HUES64 (cell line): Measurements from ENCODE around the gene PCA3.

Experiments
- H3K27ac ChIP-seq: 2 replicates; pipeline ENCODE4 v1.7.0; 2013; ENCODE audit warnings: low read depth, low read length, inconsistent platforms
- H3K27me3 ChIP-seq: 2 replicates; pipeline ENCODE4 v1.6.1; 2013; ENCODE audit warnings: mild to moderate bottlenecking, low read length; ENCODE audit not compliant: insufficient read depth
- H3K36me3 ChIP-seq: 2 replicates; pipeline ENCODE4 v1.6.1; 2013; ENCODE audit warnings: mild to moderate bottlenecking, low read length; ENCODE audit not compliant: insufficient read depth
- H3K4me1 ChIP-seq: 2 replicates; pipeline ENCODE4 v1.6.1; 2013; ENCODE audit warnings: mild to moderate bottlenecking, low read length, moderate library complexity; ENCODE audit not compliant: insufficient read depth
- H3K4me3 ChIP-seq: 2 replicates; pipeline ENCODE4 v1.5.1; 2013; ENCODE audit warnings: mild to moderate bottlenecking, low read length, moderate library complexity
- H3K9ac ChIP-seq: 2 replicates; pipeline ENCODE4 v1.6.1; 2013; ENCODE audit warnings: mild to moderate bottlenecking, low read depth, low read length
- H3K9me3 ChIP-seq: 2 replicates; pipeline ENCODE4 v1.6.1; 2013; ENCODE audit warnings: low read depth, low read length; ENCODE audit not compliant: insufficient read depth
- WGBS: fragments of 150-250, 120-280 bp; methylation state at CpG from one replicate; pipeline ENCODE4 v1.1.7; 2013; ENCODE audit warnings: missing lambda C conversion rate; 5-methylcytosine and 5-hydroxymethylcytosine counted together

Gene PCA3

GRCh38 chr9:76827296-76828080, 63.2 kb downstream of the PCA3 start:
- H3K4me3 ChIP-seq = no peak overlapping the region
- H3K27me3 ChIP-seq = no peaks in the 10 kb centered on the region
- no peaks in the 10 kb centered on the region for H3K9me3 ChIP-seq
- WGBS = 89% methylated on average over 8 of the region's 9 CpGs
- H3K4me1 ChIP-seq = no peaks in the 10 kb centered on the region
- no peaks in the 10 kb centered on the region for H3K36me3 ChIP-seq
- no peak overlapping the region for H3K9ac ChIP-seq
- no peak overlapping the region for H3K27ac ChIP-seq

GRCh38 chr9:76828447-76828846, 64.2 kb downstream of the PCA3 start:
- Histone ChIP-seq H3K4me3 (no peak overlapping the region), H3K4me1 (no peaks in the 10 kb centered on the region), H3K27me3 (no peaks in the 10 kb centered on the region), H3K36me3 (no peaks in the 10 kb centered on the region), H3K27ac (no peak overlapping the region), H3K9me3 (no peaks in the 10 kb centered on the region), H3K9ac (no peak overlapping the region)
- WGBS = 64% methylated on average over 3 of the region's 3 CpGs

- no peak overlapping the region for H3K27ac ChIP-seq
- 82% methylated on average over 6 of the region's 7 CpGs for WGBS
- no peaks in the 10 kb centered on the region for H3K36me3 ChIP-seq
- H3K27me3 ChIP-seq = no peaks in the 10 kb centered on the region
- H3K4me1 ChIP-seq = peaks cover 14% of the 10 kb centered on the region
- H3K9me3 ChIP-seq = no peaks in the 10 kb centered on the region
- H3K4me3 ChIP-seq = no peak overlapping the region
- no peak overlapping the region for H3K9ac ChIP-seq
Observed at GRCh38 chr9:76835571-76836283, 71.5 kb downstream of the PCA3 start.
